Endodermal cell (in vitro differentiated cells): Measurements from ENCODE around the gene SFTPB. TPM values are rescaled to one million over a fixed set of nuclear protein-coding genes. Genes with fewer than 3 reads are reported as not detected.

Experiments used
- DNase-seq: peaks from one replicate; pipeline ENCODE4 v3.0.0-alpha.2; 2017
- H3K27ac ChIP-seq: 2 replicates; pipeline ENCODE4 v1.5.1; 2013; ENCODE audit warnings: mild to moderate bottlenecking, low read depth, low read length, moderate library complexity
- H3K27me3 ChIP-seq: 2 replicates; pipeline ENCODE4 v1.6.1; 2013; ENCODE audit warnings: mild to moderate bottlenecking, low read length, moderate library complexity; ENCODE audit not compliant: insufficient read depth, control insufficient read depth, poor library complexity, severe bottlenecking
- H3K36me3 ChIP-seq: 2 replicates; pipeline ENCODE4 v1.7.0; 2013; ENCODE audit warnings: mild to moderate bottlenecking, low read length, moderate library complexity; ENCODE audit not compliant: control insufficient read depth, insufficient read depth
- H3K4me1 ChIP-seq: one replicate; pipeline ENCODE4 v1.7.0; 2013; ENCODE audit warnings: low read length; ENCODE audit not compliant: control insufficient read depth, insufficient read depth
- H3K4me3 ChIP-seq: 2 replicates; pipeline ENCODE4 v1.5.1; 2013; ENCODE audit warnings: mild to moderate bottlenecking, low read length, moderate library complexity
- H3K9ac ChIP-seq: 2 replicates; pipeline ENCODE4 v1.6.1; 2013; ENCODE audit warnings: mild to moderate bottlenecking, low read length, moderate library complexity; ENCODE audit not compliant: poor library complexity, severe bottlenecking; ENCODE audit errors: extremely low read depth
- H3K9me3 ChIP-seq: 2 replicates; pipeline ENCODE4 v1.6.1; 2013; ENCODE audit warnings: mild to moderate bottlenecking, low read length, moderate library complexity; ENCODE audit not compliant: control insufficient read depth
- H3K27ac Mint-ChIP-seq: 2 replicates; pipeline ENCODE4 v1.8.0; 2020; ENCODE audit warnings: mixed read lengths
- H3K27me3 Mint-ChIP-seq: 2 replicates; pipeline ENCODE4 v1.8.0; 2021; ENCODE audit warnings: mild to moderate bottlenecking, mixed read lengths; ENCODE audit not compliant: insufficient read depth
- H3K36me3 Mint-ChIP-seq: 2 replicates; pipeline ENCODE4 v1.8.0; 2020; ENCODE audit warnings: low read depth, mixed read lengths
- H3K4me1 Mint-ChIP-seq: 2 replicates; pipeline ENCODE4 v1.8.0; 2020; ENCODE audit warnings: mixed read lengths
- H3K4me3 Mint-ChIP-seq: 2 replicates; pipeline ENCODE4 v1.8.0; 2020; ENCODE audit warnings: mild to moderate bottlenecking, moderate library complexity, mixed read lengths
- H3K9me3 Mint-ChIP-seq: 2 replicates; pipeline ENCODE4 v1.8.0; 2020; ENCODE audit warnings: mild to moderate bottlenecking, mixed read lengths
- WGBS, 2 experiments: methylation state at CpG; one replicate each; pipeline versions ENCODE4 v1.1.5 to v1.1.7; 2013; ENCODE audit warnings: missing lambda C conversion rate in 2 of 2, mixed read lengths in 1 of 2; ENCODE audit not compliant: insufficient coverage in 1 of 2, insufficient read length in 1 of 2; 5-methylcytosine and 5-hydroxymethylcytosine counted together
- total RNA-seq, 2 donors: library from RNA; stranded (reverse); fragmentation: NEBNext Ultra II Directional in 1 of 2; extraction: Animal tissue kit (Norgen Biotek cat#: 25700) in 1 of 2; gene quantifications; 2 replicates in 1 of 2; 3 replicates in 1 of 2; pipeline ENCODE4 v1.2.1, GENCODE V29; 2021
- TF ChIP-seq, protein P1 (sequence below): fragments of 200-600 bp; sonication (generic); conservative IDR thresholded peaks from 2 replicates; pipeline ENCODE4 v1.5.0; 2021; ENCODE audit warnings: antibody characterized with exemption, mild to moderate bottlenecking

The SFTPB gene
- total RNA-seq, 2 donors from 2014 or later, result not detected

DNA sequence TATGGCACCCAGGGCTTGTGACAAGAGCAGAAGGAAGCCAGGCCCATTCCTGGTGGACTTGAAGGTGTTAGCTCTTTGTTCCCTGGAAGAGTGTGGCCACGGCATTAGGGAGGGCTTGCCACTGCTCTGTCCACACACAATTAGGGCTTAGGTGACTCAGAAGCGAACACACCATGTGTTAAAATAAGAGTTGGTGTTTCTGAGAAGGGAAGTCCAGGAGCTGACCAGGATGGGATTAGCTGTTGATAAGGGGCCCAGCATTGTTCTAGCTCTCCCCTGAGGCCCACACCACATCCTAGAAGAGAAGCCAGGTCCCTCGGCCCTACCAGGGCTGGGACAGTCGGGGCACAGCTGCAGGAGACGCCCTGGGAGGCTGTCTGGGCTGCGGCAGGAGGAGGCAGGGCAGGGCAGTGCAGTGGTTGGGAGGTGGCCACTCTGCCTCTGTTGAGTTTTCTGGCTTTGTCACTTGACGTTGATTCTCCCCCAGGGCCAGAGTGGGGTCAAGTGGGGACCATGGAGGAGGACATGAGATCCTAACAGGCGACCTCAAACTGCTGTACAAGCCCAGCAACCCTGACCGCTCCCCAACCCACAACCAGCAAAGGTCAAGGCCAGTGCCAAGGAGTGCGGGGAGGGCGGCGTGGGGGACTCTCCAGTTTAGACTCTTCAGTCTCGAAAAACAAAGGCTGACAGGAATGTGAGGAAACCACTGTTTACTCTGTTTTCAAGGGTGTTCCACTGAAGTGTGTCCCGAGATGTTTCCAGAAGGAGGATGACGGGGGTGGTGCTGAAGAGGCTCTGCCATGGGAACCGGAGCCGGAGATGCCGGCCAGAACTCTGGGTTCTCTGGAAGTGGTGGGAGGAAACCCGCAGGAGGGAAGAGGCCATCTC, 42.9 kb upstream of the SFTPB start:
- Mint-ChIP-seq H3K4me1 (peaks cover 21% of the 10 kb centered on the region), H3K4me3 (peak overlapping the region; percentile 10), H3K27ac (peak overlapping the region; percentile 82), H3K27me3 (peaks cover 11% of the 10 kb centered on the region), H3K36me3 (no peaks in the 10 kb centered on the region), H3K9me3 (no peaks in the 10 kb centered on the region)
- TF ChIP-seq, protein P1, sequence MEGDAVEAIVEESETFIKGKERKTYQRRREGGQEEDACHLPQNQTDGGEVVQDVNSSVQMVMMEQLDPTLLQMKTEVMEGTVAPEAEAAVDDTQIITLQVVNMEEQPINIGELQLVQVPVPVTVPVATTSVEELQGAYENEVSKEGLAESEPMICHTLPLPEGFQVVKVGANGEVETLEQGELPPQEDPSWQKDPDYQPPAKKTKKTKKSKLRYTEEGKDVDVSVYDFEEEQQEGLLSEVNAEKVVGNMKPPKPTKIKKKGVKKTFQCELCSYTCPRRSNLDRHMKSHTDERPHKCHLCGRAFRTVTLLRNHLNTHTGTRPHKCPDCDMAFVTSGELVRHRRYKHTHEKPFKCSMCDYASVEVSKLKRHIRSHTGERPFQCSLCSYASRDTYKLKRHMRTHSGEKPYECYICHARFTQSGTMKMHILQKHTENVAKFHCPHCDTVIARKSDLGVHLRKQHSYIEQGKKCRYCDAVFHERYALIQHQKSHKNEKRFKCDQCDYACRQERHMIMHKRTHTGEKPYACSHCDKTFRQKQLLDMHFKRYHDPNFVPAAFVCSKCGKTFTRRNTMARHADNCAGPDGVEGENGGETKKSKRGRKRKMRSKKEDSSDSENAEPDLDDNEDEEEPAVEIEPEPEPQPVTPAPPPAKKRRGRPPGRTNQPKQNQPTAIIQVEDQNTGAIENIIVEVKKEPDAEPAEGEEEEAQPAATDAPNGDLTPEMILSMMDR, result no peak
- no peak overlapping the region for H3K9ac ChIP-seq
- no peak for DNase-seq
- WGBS, 2 experiments, result 78 to 88% methylated on average over 11 to 19 of the region's 19 CpGs
- no peaks in the 10 kb centered on the region for H3K36me3 ChIP-seq
- no peaks in the 10 kb centered on the region for H3K27me3 ChIP-seq
- no peak overlapping the region for H3K4me3 ChIP-seq
- no peaks in the 10 kb centered on the region for H3K9me3 ChIP-seq
- H3K4me1 ChIP-seq, result peaks cover 13% of the 10 kb centered on the region
- no peak overlapping the region for H3K27ac ChIP-seq

DNA sequence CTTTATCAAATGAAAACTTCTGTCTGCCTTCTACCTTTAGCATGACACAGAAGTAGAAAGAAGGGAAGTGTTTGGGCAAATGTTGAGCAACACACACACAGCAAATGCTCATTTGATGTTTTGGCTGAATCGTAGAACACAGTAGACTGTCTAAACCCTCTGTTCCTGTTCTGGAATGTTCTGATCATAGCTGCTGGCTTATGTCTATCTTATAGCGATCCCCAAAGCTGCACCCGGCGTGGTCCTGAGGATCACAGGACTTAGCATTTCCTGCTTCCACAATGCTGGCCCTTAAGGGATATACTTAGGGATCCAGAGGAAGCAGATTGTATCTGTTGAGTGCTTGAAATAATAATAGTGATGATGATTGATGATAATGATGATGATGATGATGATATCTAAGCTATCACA, 41.4 kb upstream of the SFTPB start:
- TF ChIP-seq, protein P1, result no peak
- 91 to 94% methylated on average over 4 of the region's 4 CpGs for WGBS, 2 experiments
- H3K4me1 Mint-ChIP-seq, result peaks cover 30% of the 10 kb centered on the region

DNA sequence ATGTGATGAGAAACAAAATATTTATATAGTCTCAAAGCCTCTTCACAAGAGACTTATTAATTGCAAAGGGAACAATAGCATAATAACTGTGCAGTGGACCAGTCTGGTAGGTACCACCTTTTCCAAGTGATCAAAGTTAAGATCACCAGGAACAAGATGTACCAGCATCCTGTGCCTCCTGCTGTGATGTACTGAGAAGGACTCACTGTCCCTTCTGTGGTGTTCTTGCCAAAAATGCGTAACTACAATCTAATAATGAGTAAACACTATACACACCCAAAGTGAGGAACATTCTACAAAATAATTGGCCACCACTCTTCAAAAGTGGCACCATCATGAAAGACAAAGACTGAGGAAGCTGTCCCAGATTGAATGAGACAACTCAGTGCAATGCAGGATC, 40.6 kb upstream of the SFTPB start:
- no peak for DNase-seq
- Mint-ChIP-seq H3K27me3 (peaks cover 14% of the 10 kb centered on the region), H3K4me1 (peaks cover 30% of the 10 kb centered on the region), H3K9me3 (no peaks in the 10 kb centered on the region), H3K4me3 (no peak overlapping the region), H3K27ac (no peak overlapping the region), H3K36me3 (no peaks in the 10 kb centered on the region)
- 95 to 100% methylated on average over 1 of the region's 1 CpG for WGBS, 2 experiments
- TF ChIP-seq, protein P1, result no peak
- H3K27ac ChIP-seq, result no peak overlapping the region
- H3K9me3 ChIP-seq, result no peaks in the 10 kb centered on the region
- H3K27me3 ChIP-seq, result no peaks in the 10 kb centered on the region
- H3K4me1 ChIP-seq, result peaks cover 16% of the 10 kb centered on the region
- H3K36me3 ChIP-seq, result no peaks in the 10 kb centered on the region
- no peak overlapping the region for H3K4me3 ChIP-seq
- no peak overlapping the region for H3K9ac ChIP-seq

More for the DNA sequence above, 41.4 kb upstream of the SFTPB start:
- Histone ChIP-seq H3K9ac (no peak overlapping the region), H3K4me3 (no peak overlapping the region), H3K36me3 (no peaks in the 10 kb centered on the region), H3K27ac (no peak overlapping the region), H3K4me1 (peaks cover 16% of the 10 kb centered on the region), H3K9me3 (no peaks in the 10 kb centered on the region), H3K27me3 (no peaks in the 10 kb centered on the region)
- Mint-ChIP-seq H3K9me3 (no peaks in the 10 kb centered on the region), H3K27me3 (peaks cover 14% of the 10 kb centered on the region), H3K27ac (no peak overlapping the region), H3K4me3 (no peak overlapping the region), H3K36me3 (no peaks in the 10 kb centered on the region)
- DNase-seq, result no peak
